Activated effector memory CD4-positive, alpha-beta T cell treated with Interleukin-2 at 50 U/mL for 16 hours (primary cell): ENCODE results near the gene TMOD2.

Experiments
- DNase-seq: peaks from one replicate; pipeline ENCODE4 v3.0.0-alpha.2; 2020

The TMOD2 gene

GRCh38 chr15:51863131-51863530 is 111.7 kb downstream of the TMOD2 start:
- no peak for DNase-seq

DNA sequence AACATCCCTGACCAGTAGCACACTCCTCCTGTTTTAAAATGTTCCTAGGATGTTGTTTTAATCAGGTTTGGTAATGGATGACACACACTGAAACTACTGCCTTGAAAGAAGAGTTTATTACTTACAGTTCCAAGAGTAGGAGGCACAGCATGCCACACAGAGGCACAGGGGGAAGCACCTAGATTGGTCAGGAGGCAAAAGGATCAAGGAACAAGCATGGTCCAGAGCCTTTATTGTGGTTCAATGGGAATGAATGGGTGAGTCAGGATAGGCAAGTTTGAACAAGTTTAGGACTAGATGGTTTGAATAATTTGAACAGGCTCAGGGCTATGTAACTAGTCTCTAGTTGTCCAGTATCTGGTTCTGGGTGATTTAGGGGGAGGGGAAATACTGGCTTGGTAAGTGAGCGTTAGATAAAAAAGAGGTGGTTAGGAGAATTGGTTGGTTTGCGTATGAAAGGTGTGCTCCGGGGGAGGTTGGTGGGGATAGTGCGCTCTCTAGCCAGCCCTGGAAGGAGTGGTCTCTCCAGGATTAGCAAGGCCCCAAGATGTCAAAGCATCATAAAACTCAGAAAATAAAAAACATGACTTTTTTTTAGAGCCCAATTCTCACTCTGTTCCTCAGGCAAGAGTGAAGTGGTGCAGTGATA is 113.1 kb downstream of the TMOD2 start:
- DNase-seq, result no peak

GRCh38 chr15:51865317-51865716 is 113.9 kb downstream of the TMOD2 start:
- no peak for DNase-seq
